Panc1 (cell line): ENCODE measurements around the gene ZMYND15. TPM values are rescaled to one million over a fixed set of nuclear protein-coding genes. Genes with fewer than 3 reads are reported as not detected.

ENCODE experiments used
- ATAC-seq: fragments of 200-7000 bp; cut with Tn5 transposase; 2 replicates; pipeline ENCODE4 v1.9.1; 2020; ENCODE audit warnings: mild to moderate bottlenecking, moderate library complexity
- BruUV-seq: library from RNA; stranded (reverse); fragments of 400-500 nt; replicated peaks from 2 replicates; lab custom pipeline; 2021; lab: Mats Ljungman, UMichigan
- CTCF ChIA-PET: fragments of 300-600 bp; sonication (Branson Sonifier 250); formaldehyde crosslinking; loops from one replicate; lab custom pipeline; 2022; ENCODE audit warnings: antibody characterized with exemption; lab: Charles Lee
- POLR2A ChIA-PET: fragments of 300-600 bp; sonication (Branson Sonifier 250); formaldehyde crosslinking; loops from one replicate; lab custom pipeline; 2022; ENCODE audit warnings: antibody characterized with exemption; lab: Charles Lee
- DNase-seq: peaks from one replicate; pipeline ENCODE4 v3.0.0-alpha.2; 2010; ENCODE audit warnings: low read depth, low spot score
- H3K27ac ChIP-seq: 2 replicates; pipeline ENCODE4 v1.5.1; 2011; ENCODE audit warnings: mild to moderate bottlenecking, low read length, inconsistent platforms
- H3K27me3 ChIP-seq: fragments of 200-500 bp; sonication (Bioruptor generic); 2 replicates; pipeline ENCODE4 v1.6.0; 2014; ENCODE audit warnings: low read length, inconsistent platforms; ENCODE audit not compliant: control insufficient read depth, insufficient read depth
- H3K36me3 ChIP-seq: fragments of 200-500 bp; sonication (Bioruptor generic); 2 replicates; pipeline ENCODE4 v1.5.1; 2014; ENCODE audit warnings: inconsistent platforms, mild to moderate bottlenecking, low read length, moderate library complexity; ENCODE audit not compliant: control insufficient read depth, insufficient read depth
- H3K4me1 ChIP-seq: 2 replicates; pipeline ENCODE4 v1.5.1; 2011; ENCODE audit warnings: inconsistent platforms, mild to moderate bottlenecking, low read length, moderate library complexity; ENCODE audit not compliant: control insufficient read depth, insufficient read depth
- H3K4me3 ChIP-seq, 2 experiments: 2 replicates each; pipeline ENCODE4 v1.5.1; 2011 to 2012; ENCODE audit warnings: low read depth in 2 of 2, low read length in 2 of 2, mild to moderate bottlenecking in 2 of 2, inconsistent platforms in 1 of 2, moderate library complexity in 1 of 2
- H3K9me3 ChIP-seq: fragments of 200-500 bp; sonication (Bioruptor generic); 2 replicates; pipeline ENCODE4 v1.5.1; 2014; ENCODE audit warnings: low read depth, mild to moderate bottlenecking, inconsistent platforms, low read length, moderate library complexity; ENCODE audit not compliant: control insufficient read depth, insufficient read depth
- POLR2AphosphoS5 ChIP-seq: IDR thresholded peaks from 2 replicates; pipeline ENCODE4 v1.6.1; 2012; ENCODE audit warnings: mild to moderate bottlenecking, low read depth, low read length, moderate library complexity
- SIN3A ChIP-seq: IDR thresholded peaks from 2 replicates; pipeline ENCODE4 v1.6.1; 2012; ENCODE audit warnings: low read depth, mild to moderate bottlenecking, low read length, moderate library complexity, borderline replicate concordance; ENCODE audit not compliant: insufficient read depth
- TCF7L2 ChIP-seq: IDR thresholded peaks from 2 replicates; pipeline ENCODE4 v1.6.1; 2011; ENCODE audit warnings: mild to moderate bottlenecking, low read depth, low read length, inconsistent platforms
- in situ Hi-C: cut with HindIII; loops from 2 replicates; pipeline ENCODE4 v1.10.0; 2016; ENCODE audit warnings: low sequenced_read_pairs, low pct_unique_long_range_greater_than_20kb
- intact Hi-C: fragments of 100-400 bp; cut with micrococcal nuclease; formaldehyde crosslinking; loops from one replicate; pipeline ENCODE4 v1.10.0; 2022; ENCODE audit not compliant: unreplicated experiment
- total RNA-seq: library from RNA; stranded (reverse); gene quantifications from one replicate; pipeline ENCODE4 v1.2.1, GENCODE V29; 2021; ENCODE audit not compliant: unreplicated experiment
- TF ChIP-seq, protein P1 (sequence below), 2 experiments: IDR thresholded peaks; 2 replicates each; pipeline ENCODE4 v1.6.1; 2011 to 2012; ENCODE audit warnings: low read depth in 2 of 2, control low read depth in 1 of 2, low read length in 1 of 2, mild to moderate bottlenecking in 1 of 2, moderate library complexity in 1 of 2; ENCODE audit not compliant: insufficient read depth in 1 of 2
- TF ChIP-seq, protein P2 (sequence below): fragments of 450-650 bp; IDR thresholded peaks from 2 replicates; pipeline ENCODE4 v1.5.1; 2017; ENCODE audit warnings: mild to moderate bottlenecking

ZMYND15 gene
- total RNA-seq, 1 experiment from 2014 or later: 0.28 TPM

DNA sequence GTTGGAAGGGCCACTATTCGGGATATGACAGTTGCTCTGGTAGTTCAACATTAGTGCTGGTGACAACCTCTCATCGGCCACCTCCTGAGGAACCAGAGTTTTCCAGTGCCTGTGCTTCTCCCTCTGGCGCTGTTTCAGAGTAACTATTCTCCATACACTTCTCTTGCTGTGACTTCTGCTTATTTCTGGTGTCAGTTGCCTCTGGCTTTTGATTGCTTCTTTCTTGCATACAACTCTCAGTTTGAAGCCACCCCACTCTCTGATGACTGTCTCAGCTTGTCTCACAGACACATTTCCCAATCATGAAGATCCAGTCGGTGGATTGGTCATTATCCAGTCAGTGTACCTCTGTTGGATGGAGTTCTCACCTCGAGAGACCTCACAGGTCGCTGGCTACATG is 28.7 kb downstream of the ZMYND15 start:
- in situ Hi-C loops (no loop called here), intact Hi-C loops (no loop called here)
- Histone ChIP-seq H3K36me3 (no peaks in the 10 kb centered on the region), H3K27ac (no peak overlapping the region), H3K27me3 (no peaks in the 10 kb centered on the region), H3K9me3 (no peaks in the 10 kb centered on the region), H3K4me1 (no peaks in the 10 kb centered on the region), H3K4me3 (no peak overlapping the region)
- ATAC-seq (no peak), DNase-seq (no peak)
- BruUV-seq: no TSS peak
- ChIA-PET CTCF (no interaction called here), POLR2A (no interaction called here)
- TF ChIP-seq TCF7L2: no peak
- TF ChIP-seq SIN3A: no peak
- TF ChIP-seq, protein P1, sequence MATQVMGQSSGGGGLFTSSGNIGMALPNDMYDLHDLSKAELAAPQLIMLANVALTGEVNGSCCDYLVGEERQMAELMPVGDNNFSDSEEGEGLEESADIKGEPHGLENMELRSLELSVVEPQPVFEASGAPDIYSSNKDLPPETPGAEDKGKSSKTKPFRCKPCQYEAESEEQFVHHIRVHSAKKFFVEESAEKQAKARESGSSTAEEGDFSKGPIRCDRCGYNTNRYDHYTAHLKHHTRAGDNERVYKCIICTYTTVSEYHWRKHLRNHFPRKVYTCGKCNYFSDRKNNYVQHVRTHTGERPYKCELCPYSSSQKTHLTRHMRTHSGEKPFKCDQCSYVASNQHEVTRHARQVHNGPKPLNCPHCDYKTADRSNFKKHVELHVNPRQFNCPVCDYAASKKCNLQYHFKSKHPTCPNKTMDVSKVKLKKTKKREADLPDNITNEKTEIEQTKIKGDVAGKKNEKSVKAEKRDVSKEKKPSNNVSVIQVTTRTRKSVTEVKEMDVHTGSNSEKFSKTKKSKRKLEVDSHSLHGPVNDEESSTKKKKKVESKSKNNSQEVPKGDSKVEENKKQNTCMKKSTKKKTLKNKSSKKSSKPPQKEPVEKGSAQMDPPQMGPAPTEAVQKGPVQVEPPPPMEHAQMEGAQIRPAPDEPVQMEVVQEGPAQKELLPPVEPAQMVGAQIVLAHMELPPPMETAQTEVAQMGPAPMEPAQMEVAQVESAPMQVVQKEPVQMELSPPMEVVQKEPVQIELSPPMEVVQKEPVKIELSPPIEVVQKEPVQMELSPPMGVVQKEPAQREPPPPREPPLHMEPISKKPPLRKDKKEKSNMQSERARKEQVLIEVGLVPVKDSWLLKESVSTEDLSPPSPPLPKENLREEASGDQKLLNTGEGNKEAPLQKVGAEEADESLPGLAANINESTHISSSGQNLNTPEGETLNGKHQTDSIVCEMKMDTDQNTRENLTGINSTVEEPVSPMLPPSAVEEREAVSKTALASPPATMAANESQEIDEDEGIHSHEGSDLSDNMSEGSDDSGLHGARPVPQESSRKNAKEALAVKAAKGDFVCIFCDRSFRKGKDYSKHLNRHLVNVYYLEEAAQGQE (IDR thresholded peaks at IDR 0.05; ENCODE audit: insufficient read depth in 1 of 2, low read depth in 2 of 2, low read length in 1 of 2): no peak
- TF ChIP-seq, protein P2, sequence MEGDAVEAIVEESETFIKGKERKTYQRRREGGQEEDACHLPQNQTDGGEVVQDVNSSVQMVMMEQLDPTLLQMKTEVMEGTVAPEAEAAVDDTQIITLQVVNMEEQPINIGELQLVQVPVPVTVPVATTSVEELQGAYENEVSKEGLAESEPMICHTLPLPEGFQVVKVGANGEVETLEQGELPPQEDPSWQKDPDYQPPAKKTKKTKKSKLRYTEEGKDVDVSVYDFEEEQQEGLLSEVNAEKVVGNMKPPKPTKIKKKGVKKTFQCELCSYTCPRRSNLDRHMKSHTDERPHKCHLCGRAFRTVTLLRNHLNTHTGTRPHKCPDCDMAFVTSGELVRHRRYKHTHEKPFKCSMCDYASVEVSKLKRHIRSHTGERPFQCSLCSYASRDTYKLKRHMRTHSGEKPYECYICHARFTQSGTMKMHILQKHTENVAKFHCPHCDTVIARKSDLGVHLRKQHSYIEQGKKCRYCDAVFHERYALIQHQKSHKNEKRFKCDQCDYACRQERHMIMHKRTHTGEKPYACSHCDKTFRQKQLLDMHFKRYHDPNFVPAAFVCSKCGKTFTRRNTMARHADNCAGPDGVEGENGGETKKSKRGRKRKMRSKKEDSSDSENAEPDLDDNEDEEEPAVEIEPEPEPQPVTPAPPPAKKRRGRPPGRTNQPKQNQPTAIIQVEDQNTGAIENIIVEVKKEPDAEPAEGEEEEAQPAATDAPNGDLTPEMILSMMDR: no peak
- TF ChIP-seq POLR2AphosphoS5: no peak

DNA sequence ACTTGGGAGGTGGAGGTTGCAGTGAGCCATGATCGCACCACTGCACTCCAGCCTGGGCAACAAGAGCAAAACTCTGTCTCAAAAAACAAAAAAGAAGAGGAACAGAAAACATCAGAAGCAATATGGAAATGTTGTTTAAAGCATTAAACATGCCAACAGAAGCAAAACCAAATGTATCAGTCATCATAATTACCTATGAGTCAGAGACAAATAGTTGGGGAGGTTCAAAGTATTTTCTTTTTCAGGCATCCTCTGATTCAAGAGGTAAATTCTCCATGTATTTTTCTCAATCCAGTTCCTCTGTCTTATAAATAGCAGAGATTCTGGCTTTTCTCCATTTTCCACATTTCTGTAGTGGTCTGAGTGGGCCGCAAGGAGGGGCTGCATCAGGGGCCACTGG is 30.0 kb downstream of the ZMYND15 start:
- H3K9me3 ChIP-seq: no peaks in the 10 kb centered on the region
- in situ Hi-C loops: no loop called here
- TF ChIP-seq POLR2AphosphoS5 (no peak), TCF7L2 (no peak), SIN3A (no peak)
- TF ChIP-seq, protein P1 (IDR thresholded peaks at IDR 0.05; ENCODE audit: insufficient read depth in 1 of 2, low read depth in 2 of 2, low read length in 1 of 2): no peak
- TF ChIP-seq, protein P2: no peak
- ATAC-seq: no peak
- no peak for DNase-seq
- no peak overlapping the region for H3K4me3 ChIP-seq
- POLR2A ChIA-PET: no interaction called here
- intact Hi-C loops: no loop called here
- CTCF ChIA-PET: no interaction called here
- H3K36me3 ChIP-seq: no peaks in the 10 kb centered on the region
- H3K27me3 ChIP-seq: no peaks in the 10 kb centered on the region
- no peaks in the 10 kb centered on the region for H3K4me1 ChIP-seq
- no peak overlapping the region for H3K27ac ChIP-seq
- BruUV-seq: no TSS peak
